Measurements from ENCODE around the gene BLCAP.
"Not testable (repeated sequence)": the region's sequence is repeated elsewhere in the genome, so short reads cannot be mapped to it uniquely, and the experiment has no call there.

BLCAP gene

GRCh38 chr20:37556538-37556937 lies 28.9 kb upstream of the BLCAP start:
- ATAC-seq, result no peak

- ATAC-seq, result not testable (repeated sequence)
Observed at GRCh38 chr20:37554721-37555298, 27.1 kb upstream of the BLCAP start.

- ATAC-seq, result peak; percentile 53 to 78
Observed at GRCh38 chr20:37552415-37552814, 24.7 kb upstream of the BLCAP start.

- ATAC-seq, result not testable (repeated sequence)
Observed at GRCh38 chr20:37551660-37552059, 24.0 kb upstream of the BLCAP start.

GRCh38 chr20:37550101-37550920 lies 22.6 kb upstream of the BLCAP start:
- ATAC-seq, result not testable (repeated sequence)

GRCh38 chr20:37547912-37548311 lies 20.2 kb upstream of the BLCAP start:
- ATAC-seq, result no peak

- ATAC-seq, result no peak
Observed at GRCh38 chr20:37545516-37545915, 17.8 kb upstream of the BLCAP start.

GRCh38 chr20:37544386-37544785 lies 16.7 kb upstream of the BLCAP start:
- ATAC-seq, result no peak

GRCh38 chr20:37543828-37544227 lies 16.2 kb upstream of the BLCAP start:
- ATAC-seq, result no peak

- no peak for ATAC-seq
Observed at GRCh38 chr20:37542281-37542680, 14.6 kb upstream of the BLCAP start.

GRCh38 chr20:37541326-37541725 lies 13.7 kb upstream of the BLCAP start:
- no peak for ATAC-seq

GRCh38 chr20:37540838-37541237 lies 13.2 kb upstream of the BLCAP start:
- not testable (repeated sequence) for ATAC-seq

GRCh38 chr20:37540001-37540400 lies 12.3 kb upstream of the BLCAP start:
- no peak for ATAC-seq

- ATAC-seq, result no peak
Observed at GRCh38 chr20:37539424-37539823, 11.7 kb upstream of the BLCAP start.

GRCh38 chr20:37538003-37538402 lies 10.3 kb upstream of the BLCAP start:
- no peak for ATAC-seq

GRCh38 chr20:37537505-37537904 lies 9.8 kb upstream of the BLCAP start:
- no peak for ATAC-seq

- no peak for ATAC-seq
Observed at GRCh38 chr20:37535443-37536132, 7.9 kb upstream of the BLCAP start.

- ATAC-seq, result peak; percentile 100
Observed at GRCh38 chr20:37534401-37535157, 6.9 kb upstream of the BLCAP start.

- ATAC-seq, result no peak
Observed at GRCh38 chr20:37533154-37533715, 5.6 kb upstream of the BLCAP start.

GRCh38 chr20:37531856-37532255 lies 4.2 kb upstream of the BLCAP start:
- no peak for ATAC-seq

GRCh38 chr20:37530696-37531095 lies 3.0 kb upstream of the BLCAP start:
- ATAC-seq, result no peak

- no peak for ATAC-seq
Observed at GRCh38 chr20:37529968-37530600, 2.4 kb upstream of the BLCAP start.

Data from activated CD4-positive, CD25-positive, alpha-beta regulatory T cell treated with anti-CD3 and anti-CD28 coated beads, Interleukin-2, amount 50 U/mL, for 24 hours (primary cell).